HG02763 (cell line): ENCODE measurements around the gene CPB2.

ENCODE experiments used
- ATAC-seq: cut with Tn5 transposase; IDR thresholded peaks from one replicate; pipeline ENCODE4 v1.9.1; 2021; ENCODE audit warnings: mild to moderate bottlenecking, moderate library complexity; ENCODE audit not compliant: unreplicated experiment

CPB2 gene

GRCh38 chr13:46100191-46100815 lies 4.5 kb downstream of the CPB2 start:
- no peak for ATAC-seq

- no peak for ATAC-seq
Measured at GRCh38 chr13:46097663-46098062, 7.2 kb downstream of the CPB2 start.

DNA sequence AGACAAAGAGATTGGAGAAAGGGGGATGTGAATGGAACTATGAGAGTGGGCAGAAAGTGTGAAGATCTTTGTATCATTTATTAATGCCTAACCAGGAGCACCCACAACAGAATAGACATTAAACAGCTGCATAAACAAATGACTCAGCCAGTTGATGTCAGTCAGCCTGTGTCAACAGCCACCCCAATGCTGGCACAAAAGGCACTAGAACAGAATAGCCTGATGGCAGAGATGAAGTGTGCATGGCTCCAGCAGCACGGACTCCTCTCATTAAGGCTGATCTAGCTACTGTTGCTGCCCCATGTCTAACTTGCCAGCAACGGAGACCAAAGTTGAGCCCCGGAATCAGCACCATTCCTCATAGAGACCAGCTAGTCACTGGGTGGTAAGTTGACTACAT lies 7.8 kb downstream of the CPB2 start:
- no peak for ATAC-seq

DNA sequence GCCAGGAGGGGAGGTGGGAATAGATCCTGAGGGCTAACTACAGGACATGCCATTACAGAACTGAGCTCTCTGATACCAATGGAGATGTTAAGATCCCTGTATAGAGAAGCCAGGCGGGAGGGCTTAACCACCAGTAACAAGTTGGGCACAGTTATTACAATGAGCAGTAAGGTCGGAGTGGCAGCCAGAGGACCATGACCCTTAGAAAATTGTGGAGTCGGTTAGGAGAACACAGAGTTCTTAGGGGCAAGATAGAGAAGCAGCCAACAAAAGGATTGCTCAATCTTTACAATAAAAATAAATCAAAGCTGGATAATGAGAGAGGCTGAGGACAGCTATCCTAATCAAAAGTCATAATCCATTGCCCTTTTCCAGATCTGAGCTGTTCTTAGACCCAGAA lies 10.4 kb downstream of the CPB2 start:
- no peak for ATAC-seq

- no peak for ATAC-seq
Measured at GRCh38 chr13:46088821-46089562, 15.8 kb downstream of the CPB2 start.

- no peak for ATAC-seq
Measured at GRCh38 chr13:46087481-46087880, 17.4 kb downstream of the CPB2 start.

- ATAC-seq = no peak
Measured at GRCh38 chr13:46086985-46087384, 17.8 kb downstream of the CPB2 start.

DNA sequence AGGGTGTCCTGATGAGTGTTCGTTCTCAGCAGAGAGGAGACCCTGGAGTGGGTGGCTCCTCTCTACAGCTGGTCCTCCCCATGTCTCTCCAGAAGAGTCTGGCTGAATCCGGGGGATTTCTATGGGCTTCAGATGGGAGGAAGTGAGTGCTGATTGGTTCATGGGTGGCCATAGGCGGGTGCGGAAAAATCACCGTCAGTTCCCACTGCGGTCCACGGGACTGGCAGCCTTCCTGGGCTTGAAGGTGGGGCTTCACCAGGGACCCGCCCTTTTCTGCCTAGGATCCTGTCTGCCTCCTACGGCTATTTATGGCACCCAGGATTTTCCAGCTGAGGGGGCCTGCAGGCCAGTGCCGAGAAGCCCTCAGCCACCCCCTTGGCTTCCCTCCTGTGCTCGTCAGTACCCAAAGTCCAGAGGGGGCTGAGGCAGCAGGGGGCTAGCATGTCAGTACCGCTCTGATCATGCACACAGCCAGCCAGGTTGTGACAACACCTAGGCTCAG lies 18.4 kb downstream of the CPB2 start:
- no peak for ATAC-seq

- ATAC-seq = no peak
Measured at GRCh38 chr13:46085737-46086136, 19.1 kb downstream of the CPB2 start.

DNA sequence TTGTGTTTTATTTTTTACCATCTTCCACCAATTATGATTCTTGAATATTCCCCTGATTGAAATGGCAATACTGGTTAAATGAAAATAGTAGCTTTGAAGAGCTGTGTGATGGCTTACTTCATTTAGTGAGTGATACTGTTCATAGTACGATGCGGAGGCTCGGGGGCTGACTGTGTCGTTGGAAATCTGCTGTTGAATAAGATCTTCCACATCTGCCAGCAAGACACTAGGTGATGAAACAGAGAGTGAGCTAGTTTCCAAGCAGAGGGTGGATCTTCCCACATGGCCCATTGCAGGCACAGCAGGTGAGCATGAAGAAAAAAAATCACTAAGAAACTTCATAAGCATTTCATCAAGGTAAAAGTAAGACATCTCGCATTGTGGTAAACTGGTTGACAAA lies 22.5 kb downstream of the CPB2 start:
- no peak for ATAC-seq

DNA sequence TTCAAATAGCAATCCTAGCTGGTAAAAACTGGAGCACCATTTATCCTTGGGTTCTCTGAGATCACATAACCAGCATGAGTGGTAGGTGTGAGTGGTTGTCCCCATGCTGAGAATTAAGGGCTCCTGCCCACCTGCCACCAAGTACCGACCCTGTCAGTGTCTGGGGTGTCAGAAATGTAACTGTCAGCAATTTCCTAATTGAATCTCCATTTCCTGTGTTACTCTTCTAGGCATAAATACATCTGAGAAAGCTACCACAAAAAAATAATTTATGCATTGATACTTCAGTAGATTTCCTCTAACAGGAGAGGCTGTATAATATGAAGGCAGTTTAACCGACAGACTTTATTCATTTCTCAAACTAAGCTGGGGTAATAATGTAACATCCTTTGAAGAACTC lies 25.1 kb downstream of the CPB2 start:
- ATAC-seq = no peak

DNA sequence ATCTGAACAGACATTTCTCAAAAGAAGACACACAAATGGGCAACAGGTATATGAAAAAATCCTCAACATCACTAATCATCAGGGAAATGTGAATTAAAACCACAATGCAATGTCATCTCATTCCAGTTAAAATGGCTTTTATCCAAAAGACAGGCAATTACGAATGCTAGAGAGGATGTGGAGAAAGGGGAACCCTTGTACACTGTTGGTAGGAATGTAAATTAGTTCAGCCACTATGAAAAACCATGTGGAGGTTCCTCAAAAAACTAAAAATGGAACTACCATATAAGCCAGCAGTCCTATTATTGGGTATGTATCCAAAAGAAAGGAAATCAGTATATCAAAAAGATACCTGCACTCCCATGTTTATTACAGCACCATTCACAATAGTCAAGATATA lies 27.6 kb downstream of the CPB2 start:
- ATAC-seq = no peak

GRCh38 chr13:46076827-46077226 lies 28.0 kb downstream of the CPB2 start:
- ATAC-seq = no peak

- ATAC-seq = no peak
Measured at GRCh38 chr13:46075811-46076210, 29.0 kb downstream of the CPB2 start.

- peak; percentile 94 for ATAC-seq
Measured at GRCh38 chr13:46071590-46072249, 33.1 kb downstream of the CPB2 start.

GRCh38 chr13:46063292-46063691 lies 41.5 kb downstream of the CPB2 start:
- no peak for ATAC-seq

DNA sequence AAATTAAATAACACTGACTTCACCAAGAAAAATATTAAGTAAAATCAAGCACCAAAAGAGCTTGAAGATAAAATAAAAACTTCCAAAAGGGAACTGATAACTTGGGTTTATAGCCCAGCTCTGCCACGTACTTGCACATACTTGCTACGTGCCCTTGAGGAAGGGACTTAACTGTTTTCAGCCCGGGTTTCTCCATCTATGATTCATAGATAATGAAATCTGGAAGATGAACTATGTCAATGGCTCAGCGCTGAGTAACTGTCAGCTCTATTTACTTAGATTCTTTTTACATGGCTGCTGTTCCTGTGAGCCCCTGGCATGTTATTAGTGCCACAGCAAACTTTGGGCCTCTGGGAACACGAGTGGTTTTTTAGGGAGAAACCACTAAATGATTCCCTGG lies 42.6 kb downstream of the CPB2 start:
- no peak for ATAC-seq

GRCh38 chr13:46059405-46059804 lies 45.4 kb downstream of the CPB2 start:
- ATAC-seq = no peak

DNA sequence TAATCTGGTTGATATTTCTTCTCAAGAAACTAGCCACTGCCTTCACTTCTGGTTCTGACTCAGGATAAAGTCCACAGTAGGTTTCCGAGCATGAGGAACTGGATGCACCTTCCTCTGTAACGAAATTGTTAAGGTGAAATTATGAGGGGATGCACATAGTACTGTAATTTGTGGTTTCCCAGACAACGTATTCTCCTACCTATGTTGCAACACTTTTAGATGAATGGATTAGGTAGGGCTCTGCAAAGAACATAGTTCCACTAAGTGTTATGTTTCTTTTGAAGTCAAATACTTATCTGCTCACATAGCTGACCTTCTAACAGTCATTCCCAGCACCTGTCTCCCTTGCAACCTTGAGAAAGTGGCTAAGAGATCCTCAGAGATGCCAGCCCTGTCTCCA lies 46.6 kb downstream of the CPB2 start:
- no peak for ATAC-seq

DNA sequence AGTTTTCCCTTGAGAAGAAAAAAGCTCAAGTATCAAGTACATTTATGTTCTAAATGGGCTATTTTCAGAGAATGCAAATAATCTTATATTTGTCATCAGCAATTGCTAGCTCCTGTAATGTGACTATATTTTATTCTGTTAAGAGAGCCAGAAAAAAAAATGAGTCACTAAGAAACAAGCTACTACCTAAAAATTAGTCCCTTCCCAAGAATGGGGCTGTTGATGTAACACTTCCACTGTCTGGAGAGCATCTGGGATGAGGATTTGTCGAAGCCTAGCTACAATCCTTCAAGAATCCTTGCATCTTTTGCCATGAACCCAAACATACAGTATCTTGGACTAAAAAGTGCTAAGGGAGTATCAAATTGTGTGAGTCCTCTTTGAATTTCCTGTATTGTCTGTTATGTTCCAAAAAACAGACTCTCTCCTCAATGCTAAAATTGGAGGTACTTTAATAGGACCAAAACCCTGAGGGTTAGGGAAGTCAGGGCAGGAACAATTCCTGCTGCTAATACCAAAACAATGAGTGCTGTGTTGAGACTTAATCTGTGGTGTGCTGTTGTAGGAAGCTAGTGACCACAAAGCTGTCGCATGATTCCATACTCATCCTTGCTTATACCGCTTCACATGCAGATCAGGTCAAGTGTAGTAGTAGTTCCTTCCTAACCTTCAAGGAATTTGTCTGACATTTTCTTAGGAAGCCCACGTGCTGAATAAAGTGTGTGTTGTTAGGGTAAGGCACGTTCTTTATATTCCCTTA lies 47.4 kb downstream of the CPB2 start:
- no peak for ATAC-seq
